SU-DHL-6 (cell line): ENCODE results near the gene AFAP1L1.

Experiments
- H2AFZ ChIP-seq: fragments of 200-600 bp; sonication (generic); 2 replicates; pipeline ENCODE4 v1.6.1; 2014; ENCODE audit warnings: low read depth, mild to moderate bottlenecking, moderate library complexity, mixed read lengths, antibody characterized with exemption, low read length; ENCODE audit not compliant: severe bottlenecking
- H3F3A ChIP-seq: fragments of 200-600 bp; shearing (Covaris generic); 2 replicates; pipeline ENCODE4 v1.6.0; 2016; ENCODE audit warnings: antibody characterized with exemption, mild to moderate bottlenecking; ENCODE audit not compliant: insufficient read depth
- H3K27ac ChIP-seq: fragments of 200-600 bp; sonication (generic); 2 replicates; pipeline ENCODE4 v1.5.1; 2016; ENCODE audit warnings: low read depth, mild to moderate bottlenecking, low read length, moderate library complexity, mixed read lengths
- H3K27me3 ChIP-seq: fragments of 200-600 bp; sonication (generic), shearing (Covaris generic); 2 replicates; pipeline ENCODE4 v1.6.0; 2014; ENCODE audit warnings: mild to moderate bottlenecking, low read length
- H3K36me3 ChIP-seq: fragments of 200-600 bp; sonication (generic); 2 replicates; pipeline ENCODE4 v1.6.1; 2014; ENCODE audit warnings: mild to moderate bottlenecking, low read length, mixed read lengths
- H3K4me2 ChIP-seq: fragments of 300-600, 200-600 bp; shearing (Covaris generic), sonication (generic); 2 replicates; pipeline ENCODE4 v1.6.0; 2014; ENCODE audit warnings: low read length, low read depth, mild to moderate bottlenecking; ENCODE audit not compliant: poor library complexity, severe bottlenecking
- H3K4me3 ChIP-seq: fragments of 200-600 bp; sonication (generic); 2 replicates; pipeline ENCODE4 v1.5.1; 2014; ENCODE audit warnings: antibody characterized with exemption, low read length, mild to moderate bottlenecking, mixed read lengths; ENCODE audit not compliant: insufficient read depth, poor library complexity, severe bottlenecking
- H3K79me2 ChIP-seq: fragments of 200-600 bp; sonication (generic); 2 replicates; pipeline ENCODE4 v1.6.1; 2014; ENCODE audit warnings: mild to moderate bottlenecking, low read length, moderate library complexity; ENCODE audit not compliant: insufficient read depth
- H3K9ac ChIP-seq: fragments of 200-600 bp; sonication (generic); 2 replicates; pipeline ENCODE4 v1.7.0; 2014; ENCODE audit warnings: mild to moderate bottlenecking, low read length
- H3K9me2 ChIP-seq: fragments of 200-600 bp; sonication (generic); replicated peaks from 2 replicates; pipeline ENCODE4 v1.6.1; 2014; ENCODE audit warnings: low read length; ENCODE audit not compliant: insufficient read depth
- H3K9me3 ChIP-seq: fragments of 200-600 bp; sonication (generic); 2 replicates; pipeline ENCODE4 v1.6.1; 2014; ENCODE audit warnings: low read length, mixed read lengths; ENCODE audit not compliant: insufficient read depth
- H4K20me1 ChIP-seq: fragments of 200-600 bp; sonication (generic); 2 replicates; pipeline ENCODE4 v1.6.1; 2014; ENCODE audit warnings: low read depth, mild to moderate bottlenecking, antibody characterized with exemption, low read length, moderate library complexity, mixed read lengths
- CTCF ChIP-seq: fragments of 200-600 bp; sonication (generic); IDR thresholded peaks from one replicate; pipeline ENCODE4 v1.5.1; 2017; ENCODE audit warnings: antibody characterized with exemption, mild to moderate bottlenecking, low read length, moderate library complexity; ENCODE audit not compliant: insufficient read depth, poor library complexity, severe bottlenecking
- EZH2phosphoT487 ChIP-seq: fragments of 200-600 bp; sonication (generic), shearing (Covaris generic); conservative IDR thresholded peaks from 2 replicates; pipeline ENCODE4 v1.6.1; 2018; ENCODE audit warnings: mild to moderate bottlenecking, antibody characterized with exemption, low read length, moderate library complexity, mixed read lengths

Gene AFAP1L1

DNA sequence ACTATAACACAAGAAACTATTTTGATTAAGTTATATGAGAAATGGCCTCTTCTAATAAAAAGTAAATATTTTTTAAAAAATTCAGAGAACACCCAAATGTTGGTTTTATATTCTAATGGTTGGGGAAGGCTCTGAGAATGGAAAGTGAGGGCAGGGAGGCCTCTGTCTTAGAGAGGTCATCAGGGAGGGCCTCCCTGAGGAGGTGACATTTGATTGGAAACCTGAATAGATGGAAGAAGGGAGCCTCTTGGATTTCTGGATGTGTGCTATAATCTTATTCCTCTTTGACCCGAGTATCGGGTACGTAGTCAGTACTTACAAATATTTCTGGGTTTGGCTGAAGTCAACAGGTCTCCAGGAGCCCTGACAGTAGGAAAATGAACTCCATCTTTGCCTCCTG lies 47.5 kb downstream of the AFAP1L1 start:
- Histone ChIP-seq H3K4me2 (no peak overlapping the region), H3K79me2 (no peaks in the 10 kb centered on the region), H3K9me2 (no peaks in the 10 kb centered on the region), H3K4me3 (no peak overlapping the region), H3K36me3 (no peaks in the 10 kb centered on the region), H3K9me3 (no peaks in the 10 kb centered on the region), H2AFZ (no peak overlapping the region), H4K20me1 (no peaks in the 10 kb centered on the region), H3K9ac (no peak overlapping the region), H3F3A (no peaks in the 10 kb centered on the region), H3K27ac (no peak overlapping the region), H3K27me3 (no peaks in the 10 kb centered on the region)
- TF ChIP-seq EZH2phosphoT487, result no peak
- TF ChIP-seq CTCF, result no peak

GRCh38 chr5:149320791-149321330 lies 49.2 kb downstream of the AFAP1L1 start:
- Histone ChIP-seq H4K20me1 (no peaks in the 10 kb centered on the region), H3K27me3 (no peaks in the 10 kb centered on the region), H3K9ac (no peak overlapping the region), H2AFZ (no peak overlapping the region), H3K4me3 (no peak overlapping the region), H3K4me2 (no peak overlapping the region), H3K79me2 (no peaks in the 10 kb centered on the region), H3K9me2 (no peaks in the 10 kb centered on the region), H3F3A (no peaks in the 10 kb centered on the region), H3K27ac (no peak overlapping the region), H3K9me3 (no peaks in the 10 kb centered on the region), H3K36me3 (no peaks in the 10 kb centered on the region)
- TF ChIP-seq EZH2phosphoT487 (no peak), CTCF (no peak)

DNA sequence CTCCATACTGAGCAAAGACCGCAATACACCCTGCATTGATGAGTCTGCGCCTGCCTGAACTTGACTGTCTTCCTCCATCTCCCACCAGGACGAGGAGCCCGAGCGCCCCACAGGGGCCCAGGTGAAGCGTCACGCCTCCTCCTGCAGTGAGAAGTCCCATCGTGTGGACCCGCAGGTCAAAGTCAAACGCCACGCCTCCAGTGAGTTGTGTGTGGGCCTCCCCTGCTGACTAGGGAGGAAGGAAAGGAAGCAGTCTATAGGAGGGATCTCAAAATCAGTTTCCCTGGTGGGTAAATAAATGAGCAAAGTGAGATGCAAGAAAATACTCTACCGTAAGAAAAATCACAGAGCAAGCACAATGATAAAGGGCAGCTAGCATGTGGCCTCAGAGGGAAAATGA lies 50.9 kb downstream of the AFAP1L1 start:
- H3K9me2 ChIP-seq, result no peaks in the 10 kb centered on the region
- H3K27me3 ChIP-seq, result no peaks in the 10 kb centered on the region
- H3K27ac ChIP-seq, result no peak overlapping the region
- no peaks in the 10 kb centered on the region for H3K9me3 ChIP-seq
- H3K9ac ChIP-seq, result no peak overlapping the region
- H3K36me3 ChIP-seq, result no peaks in the 10 kb centered on the region
- TF ChIP-seq CTCF (no peak), EZH2phosphoT487 (no peak)
- H2AFZ ChIP-seq, result no peak overlapping the region
- H3K4me3 ChIP-seq, result no peak overlapping the region
- H3F3A ChIP-seq, result no peaks in the 10 kb centered on the region
- no peaks in the 10 kb centered on the region for H3K79me2 ChIP-seq
- no peak overlapping the region for H3K4me2 ChIP-seq
- H4K20me1 ChIP-seq, result no peaks in the 10 kb centered on the region
